Right renal pelvis (tissue), 4 donors: ENCODE results near the gene MRPS31. TPM values are rescaled to one million over a fixed set of nuclear protein-coding genes. Genes with fewer than 3 reads are reported as not detected.
"Not testable (repeated sequence)": the region's sequence is repeated elsewhere in the genome, so short reads cannot be mapped to it uniquely, and the experiment has no call there.

Experiments
- DNase-seq, 4 donors: peaks; one replicate each; pipeline ENCODE4 v3.0.0-alpha.2; 2013; ENCODE audit warnings: low read depth in 4 of 4, low spot score in 3 of 4, missing footprints in 1 of 4
- polyA plus RNA-seq, 4 donors: library from polyadenylated mRNA; unstranded; fragments of 120-200 nt; gene quantifications; one replicate each; pipeline ENCODE4 v1.2.1, GENCODE V29; 2013; ENCODE audit not compliant: insufficient read length in 4 of 4

Gene MRPS31
- polyA plus RNA-seq, 4 donors = 43.4 to 50.0 (median 47.8) TPM

DNA sequence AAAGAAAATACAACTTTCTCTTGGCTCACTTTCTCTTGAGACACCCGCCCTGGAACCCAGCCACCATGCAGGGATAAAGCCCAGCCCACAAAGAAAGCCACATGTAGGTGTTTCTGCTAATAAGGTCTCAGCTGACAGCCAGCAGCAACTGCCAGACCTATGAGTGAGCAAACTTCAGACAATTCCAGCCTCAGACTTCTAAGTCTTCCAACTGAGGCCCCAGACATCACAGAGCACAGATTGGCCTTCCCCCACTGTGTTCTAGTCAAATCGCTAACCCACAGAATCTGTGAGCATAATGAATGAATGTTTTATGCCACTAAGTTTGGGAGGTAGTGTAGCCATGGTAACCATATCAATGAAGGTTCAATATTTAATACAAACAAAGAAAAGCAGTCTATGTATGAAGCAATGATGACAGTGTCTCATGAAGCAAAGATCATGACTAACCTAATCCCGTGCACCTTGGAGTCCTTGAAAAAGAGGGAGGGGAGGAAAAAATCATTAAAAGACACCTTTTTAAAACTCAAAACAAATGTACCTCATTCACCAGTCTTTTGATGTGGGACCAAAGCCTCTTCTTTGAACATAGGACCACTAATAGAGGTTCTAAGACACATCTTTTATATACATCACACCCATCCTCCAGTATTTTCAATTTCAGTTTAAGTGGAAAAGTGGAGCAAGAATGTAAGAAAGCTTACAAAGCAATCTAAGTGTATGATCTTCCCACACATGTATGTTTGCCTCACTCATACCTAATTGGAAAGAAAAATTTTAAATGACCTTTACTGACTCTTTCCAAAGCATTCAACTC, 6.2 kb downstream of the MRPS31 start:
- no peak for DNase-seq

DNA sequence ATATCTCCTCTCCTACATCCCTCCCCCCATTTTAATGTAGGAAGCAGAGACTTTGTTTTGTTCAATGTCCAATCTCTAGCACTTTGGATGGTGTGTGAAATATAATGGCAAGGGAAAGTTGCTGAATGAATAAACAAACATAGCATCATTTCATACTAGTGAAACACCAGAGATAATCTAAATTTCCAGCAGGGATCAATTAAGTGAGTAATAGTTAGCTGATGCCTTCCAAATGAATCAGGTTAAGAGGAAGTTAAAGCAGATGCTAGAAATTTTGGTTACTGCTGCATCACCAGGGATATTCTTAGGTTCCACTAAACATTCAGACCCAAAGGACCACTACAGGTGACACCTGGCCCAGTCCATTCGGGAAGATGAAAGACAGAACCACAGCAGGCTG, 8.1 kb downstream of the MRPS31 start:
- no peak for DNase-seq

DNA sequence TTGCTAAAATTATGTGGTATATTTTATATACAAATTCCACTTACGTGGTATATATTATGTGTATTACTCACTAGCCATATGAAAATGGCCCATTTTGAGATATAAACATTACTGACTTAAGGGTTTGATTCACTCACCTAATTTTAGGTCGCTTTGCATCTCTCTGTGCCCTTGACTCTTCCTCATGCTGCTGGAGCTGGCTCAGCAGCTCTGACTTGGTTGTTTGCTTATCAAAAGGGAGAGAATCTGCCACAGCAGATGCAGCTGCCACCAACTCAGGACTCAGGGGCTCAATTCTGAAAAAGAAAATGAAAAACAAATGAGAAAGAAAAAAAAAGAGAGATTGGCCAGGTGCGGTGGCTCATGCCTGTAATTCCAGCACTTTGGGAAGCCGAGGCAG, 12.2 kb downstream of the MRPS31 start:
- DNase-seq = no peak

DNA sequence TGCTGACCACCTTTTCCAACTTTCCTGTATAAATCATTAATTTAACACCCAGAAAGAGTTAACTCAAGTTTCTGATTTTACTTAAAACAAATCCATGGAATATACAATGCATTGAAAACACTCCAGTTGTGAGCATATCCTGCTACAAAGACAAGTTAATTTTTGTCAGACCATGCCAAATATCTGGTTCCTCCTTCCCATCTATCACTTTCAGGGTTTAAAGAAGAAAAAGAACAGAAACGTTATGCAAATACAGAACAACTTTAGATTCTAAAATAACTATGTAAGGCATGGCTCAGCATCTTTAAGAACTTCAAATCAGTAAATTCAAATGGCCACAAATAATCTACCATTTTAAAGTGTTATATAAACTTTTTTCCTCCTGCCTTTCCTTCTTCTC, 14.9 kb downstream of the MRPS31 start:
- DNase-seq = no peak

DNA sequence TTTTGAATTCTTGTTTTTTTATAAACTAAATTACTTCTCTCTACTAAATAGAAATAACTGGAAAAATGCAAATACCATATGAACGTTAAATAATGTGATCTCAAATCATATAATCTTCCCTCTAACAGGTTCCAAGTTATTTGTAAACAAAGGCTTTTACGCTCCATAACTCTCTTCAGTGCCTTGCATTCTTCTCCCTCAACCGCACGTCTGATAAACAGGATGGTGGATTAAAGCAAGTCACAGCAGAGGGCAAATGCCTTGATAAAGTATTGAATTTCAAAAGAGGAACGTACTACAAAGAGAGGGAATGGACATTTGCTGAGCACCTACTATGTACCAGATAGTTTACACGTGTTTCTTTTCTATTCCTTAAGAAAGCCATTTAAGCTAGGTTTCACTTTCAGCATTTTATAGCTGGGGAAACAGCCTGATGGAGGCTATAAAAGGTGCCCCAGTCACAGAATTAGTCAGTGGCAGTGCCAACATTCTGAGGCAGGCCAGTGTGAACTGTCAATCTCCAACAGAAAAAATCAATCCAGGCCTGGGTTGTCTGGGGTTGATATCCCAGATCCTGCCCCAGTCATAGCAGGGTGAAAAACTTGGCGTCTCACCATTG, 15.8 kb downstream of the MRPS31 start:
- DNase-seq = no peak

DNA sequence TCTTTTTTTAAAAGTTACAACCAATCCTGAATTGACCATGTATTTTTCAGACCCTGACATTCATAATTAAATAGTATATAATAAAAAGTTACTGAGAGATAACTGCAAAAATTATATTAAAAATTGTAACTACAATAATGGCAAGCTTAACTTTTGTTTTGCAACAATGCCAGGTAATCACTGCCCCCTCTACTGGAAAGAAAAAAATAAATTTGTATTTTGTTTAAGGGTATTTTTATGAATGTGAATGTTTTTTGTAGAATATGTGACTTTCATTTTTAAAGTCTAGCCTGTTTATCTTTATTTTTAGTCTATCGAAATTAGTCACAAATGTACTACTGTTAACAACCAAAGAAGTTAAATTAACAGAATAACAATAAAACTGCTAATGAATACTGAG, 21.7 kb downstream of the MRPS31 start:
- DNase-seq = no peak

DNA sequence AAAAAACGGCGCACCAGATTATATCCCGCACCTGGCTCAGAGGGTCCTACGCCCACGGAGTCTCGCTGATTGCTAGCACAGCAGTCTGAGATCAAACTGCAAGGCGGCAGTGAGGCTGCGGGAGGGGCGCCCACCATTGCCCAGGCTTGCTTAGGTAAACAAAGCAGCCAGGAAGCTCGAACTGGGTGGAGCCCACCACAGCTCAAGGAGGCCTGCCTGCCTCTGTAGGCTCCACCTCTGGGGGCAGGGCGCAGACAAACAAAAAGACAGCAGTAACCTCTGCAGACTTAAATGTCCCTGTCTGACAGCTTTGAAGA, 35.8 kb downstream of the MRPS31 start:
- DNase-seq = not testable (repeated sequence)

DNA sequence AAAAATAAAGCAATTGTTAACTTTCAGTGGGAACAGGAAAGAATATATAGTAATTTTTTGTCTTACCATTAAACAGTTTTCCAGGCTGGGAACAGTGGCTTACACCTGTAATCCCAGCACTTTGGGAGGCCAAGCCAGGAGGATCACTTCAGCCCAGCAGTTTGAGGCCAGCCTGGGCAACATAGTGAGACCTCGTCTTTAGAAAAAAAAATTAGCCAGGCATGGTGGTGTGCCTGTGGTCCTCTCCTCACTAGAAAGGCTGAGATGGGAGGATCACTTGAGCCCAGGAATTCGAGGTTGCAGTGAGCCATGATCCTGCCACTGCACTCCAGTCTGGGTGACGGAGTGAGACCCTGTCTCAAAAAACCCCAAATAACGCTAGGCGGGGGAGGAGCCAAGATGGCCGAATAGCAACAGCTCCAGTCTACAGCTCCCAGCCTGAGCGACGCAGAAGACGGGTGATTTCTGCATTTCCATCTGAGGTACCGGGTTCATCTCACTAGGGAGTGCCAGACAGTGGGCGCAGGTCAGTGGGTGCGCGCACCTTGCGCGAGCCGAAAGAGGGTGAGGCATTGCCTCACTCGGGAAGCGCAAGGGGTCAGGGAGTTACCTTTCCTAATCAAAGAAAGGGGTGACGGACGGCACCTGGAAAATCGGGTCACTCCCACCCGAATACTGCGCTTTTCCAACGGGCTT, 36.3 kb downstream of the MRPS31 start:
- not testable (repeated sequence) for DNase-seq

DNA sequence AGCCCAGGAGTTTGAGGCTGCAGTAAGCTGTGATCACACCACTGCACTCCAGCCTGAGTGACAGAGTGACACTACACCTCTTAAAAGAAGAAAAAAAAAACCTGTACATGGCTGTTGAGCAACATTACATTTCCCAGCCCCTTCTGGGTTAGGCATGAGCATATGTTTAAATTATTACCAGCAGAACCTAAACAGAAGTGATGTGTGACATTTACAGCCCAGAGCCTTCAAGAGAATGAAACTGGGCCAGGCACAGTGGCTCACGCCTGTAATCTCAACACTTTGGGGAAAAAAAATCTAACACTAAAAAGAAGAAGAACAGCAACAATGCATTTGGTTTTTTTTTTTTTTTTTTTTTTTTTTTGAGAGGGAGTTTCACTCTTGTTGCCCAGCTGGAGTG, 38.3 kb downstream of the MRPS31 start:
- DNase-seq = no peak

DNA sequence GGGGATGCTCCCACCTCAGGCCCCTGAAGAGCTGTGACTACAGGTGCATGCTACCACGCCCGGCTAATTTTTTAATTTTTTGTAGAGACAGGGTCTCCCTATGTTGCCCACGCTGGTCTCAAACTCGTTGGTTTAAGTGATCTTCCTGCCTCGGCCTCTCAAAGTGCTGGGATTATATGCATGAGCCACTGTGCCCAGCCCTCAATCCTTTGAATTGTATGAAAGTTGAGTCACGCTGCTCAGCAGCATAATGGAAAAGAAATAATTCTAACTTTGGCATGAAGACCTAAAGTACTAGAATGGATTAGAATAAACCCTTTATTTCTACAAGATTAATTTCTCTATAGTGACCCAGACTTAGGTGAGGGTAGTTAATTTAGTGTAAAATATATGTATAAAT, 42.4 kb downstream of the MRPS31 start:
- DNase-seq = no peak

DNA sequence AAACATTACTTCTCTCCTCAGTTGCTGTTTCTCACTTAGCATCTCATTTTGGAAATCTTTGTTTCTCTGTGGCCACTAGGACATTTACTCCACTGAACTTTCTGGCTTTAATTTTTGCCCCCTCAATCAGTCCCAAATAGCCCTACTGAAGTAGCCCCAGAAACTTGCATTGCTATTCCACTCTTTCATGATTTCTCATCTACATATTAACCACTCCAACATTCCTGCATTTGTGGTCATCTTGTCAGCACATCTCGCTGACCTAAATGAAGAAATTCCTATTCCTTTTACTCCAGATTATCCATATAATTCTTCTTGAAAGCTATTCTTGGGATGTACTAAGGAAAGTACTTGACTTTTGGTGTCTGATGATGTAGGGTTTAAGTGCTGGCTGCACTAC, 56.6 kb downstream of the MRPS31 start:
- DNase-seq = not testable (repeated sequence)

DNA sequence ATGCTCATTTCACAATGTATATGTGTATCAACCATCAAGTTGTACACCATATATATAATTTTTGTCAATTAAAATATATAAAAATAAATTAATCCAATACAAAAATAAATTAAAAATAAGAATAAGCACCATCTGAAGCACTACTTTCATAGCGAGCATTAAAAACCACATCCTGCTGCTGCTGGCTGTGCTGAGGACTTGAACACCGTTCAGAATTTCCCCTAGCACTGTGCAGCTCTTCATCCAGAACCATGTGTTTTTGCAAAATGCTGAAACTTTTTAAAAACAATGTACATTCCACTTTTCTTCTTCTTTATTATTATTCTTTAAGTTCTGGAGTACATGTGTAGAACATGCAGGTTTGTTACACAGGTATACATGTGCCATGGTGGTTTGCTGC, 64.6 kb downstream of the MRPS31 start:
- DNase-seq = no peak

DNA sequence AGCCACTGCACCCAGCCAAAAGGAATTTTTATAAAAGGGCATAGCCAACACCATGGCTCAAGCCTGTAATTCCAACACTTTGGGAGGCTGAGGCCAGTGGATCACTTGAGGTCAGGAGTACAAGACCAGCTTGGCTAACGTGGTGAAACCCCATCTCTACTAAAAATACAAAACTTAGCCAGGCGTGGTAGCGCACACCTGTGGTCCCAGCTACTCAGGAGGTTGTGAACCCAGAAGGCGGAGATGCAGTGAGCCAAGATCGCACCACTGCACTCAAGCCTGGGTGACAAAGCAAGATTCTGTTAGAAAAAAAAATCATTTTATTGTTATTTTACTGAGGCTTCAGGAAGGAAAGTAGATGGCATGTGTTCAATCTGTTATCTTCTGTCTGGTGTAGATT, 73.3 kb downstream of the MRPS31 start:
- no peak for DNase-seq

DNA sequence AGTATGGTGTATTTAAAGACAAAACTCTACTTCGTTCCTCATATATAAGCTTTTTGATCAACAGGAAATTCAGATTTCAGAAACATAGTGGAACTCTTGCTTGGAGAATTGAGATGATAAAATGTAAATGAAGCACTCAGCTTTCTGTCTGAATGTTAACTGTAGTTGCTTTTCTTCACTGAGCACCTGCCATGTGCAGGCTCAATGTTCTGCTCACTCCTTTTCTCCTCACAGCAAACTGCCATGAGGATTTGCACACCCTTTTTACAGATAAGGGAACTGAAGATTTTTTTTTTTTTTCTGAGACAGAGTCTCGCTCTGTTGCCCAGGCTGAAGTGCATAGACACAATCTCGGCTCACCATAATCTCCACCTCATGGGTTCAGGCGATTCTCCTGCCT, 76.6 kb downstream of the MRPS31 start:
- DNase-seq = no peak

DNA sequence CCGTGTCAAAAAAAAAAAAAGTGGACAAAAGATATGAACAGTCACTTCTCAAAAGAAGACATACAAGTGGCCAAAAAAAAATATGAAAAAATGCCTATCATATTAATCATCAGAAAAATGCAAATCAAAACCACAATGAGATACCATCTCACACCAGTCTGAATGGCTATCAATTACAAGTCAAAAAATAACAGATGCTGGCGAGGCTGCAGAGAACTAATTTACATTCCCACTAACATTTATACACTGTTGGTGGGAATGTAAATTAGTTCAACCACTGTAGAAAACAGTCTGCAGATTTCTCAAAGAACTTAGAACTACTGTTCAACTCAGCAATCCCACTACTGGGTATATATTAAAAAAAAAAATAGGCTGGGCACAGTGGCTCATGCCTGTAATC, 78.0 kb downstream of the MRPS31 start:
- DNase-seq = no peak

DNA sequence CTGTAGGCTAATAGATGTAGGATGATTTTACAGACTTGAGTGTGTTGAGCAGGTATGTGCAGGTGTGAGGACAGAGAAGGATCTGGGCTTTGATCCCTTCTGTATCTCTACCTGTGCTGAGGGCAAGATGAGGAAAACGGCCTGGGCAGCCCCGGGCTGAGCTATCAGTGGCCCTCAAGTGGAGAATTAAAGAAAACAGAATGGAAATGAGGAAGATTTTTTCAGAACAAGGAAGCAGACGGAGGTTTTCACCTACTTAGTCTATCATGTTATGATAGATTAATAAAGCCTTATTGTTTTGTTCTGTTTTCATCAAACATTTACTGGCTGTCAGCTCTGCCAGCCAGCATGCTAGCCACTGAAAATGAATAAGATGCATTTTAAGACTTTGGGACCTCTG, 82.2 kb downstream of the MRPS31 start:
- no peak for DNase-seq

DNA sequence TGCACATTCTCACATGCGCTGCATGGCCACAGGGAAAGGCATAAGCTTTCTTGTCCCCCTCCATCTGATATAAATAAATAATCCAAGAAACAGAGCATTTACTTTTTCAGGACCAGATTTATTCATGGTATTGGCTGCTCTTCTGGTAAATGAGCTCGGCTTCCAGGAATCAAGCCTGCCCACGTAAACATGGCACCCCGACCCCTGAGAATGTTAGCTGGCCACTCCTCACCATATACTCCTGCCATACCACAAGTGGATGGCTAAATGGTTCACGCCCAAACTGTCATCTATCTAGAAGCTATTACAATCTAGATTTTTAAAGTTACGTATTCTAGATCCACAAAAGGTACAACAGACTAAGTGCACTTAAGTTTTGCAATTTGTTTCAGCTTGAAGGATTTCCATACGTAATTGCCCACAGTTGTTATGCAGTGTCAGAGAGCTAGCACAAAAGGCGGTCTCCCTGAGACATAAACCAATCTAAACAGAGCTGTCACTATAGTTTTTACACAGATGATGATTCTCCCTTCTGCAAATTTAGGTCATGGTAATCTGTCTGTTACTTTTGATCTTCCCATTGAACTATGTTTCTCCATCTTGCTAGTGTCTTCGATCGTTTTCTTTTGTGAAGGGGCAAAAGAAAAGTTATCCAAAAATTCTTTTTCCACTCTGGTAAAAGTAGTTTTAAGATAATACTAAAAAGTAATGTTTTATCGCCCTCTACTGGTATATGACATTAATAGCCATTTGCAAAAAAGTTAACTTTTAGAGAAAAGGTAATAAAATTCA, 88.3 kb downstream of the MRPS31 start:
- DNase-seq = no peak

DNA sequence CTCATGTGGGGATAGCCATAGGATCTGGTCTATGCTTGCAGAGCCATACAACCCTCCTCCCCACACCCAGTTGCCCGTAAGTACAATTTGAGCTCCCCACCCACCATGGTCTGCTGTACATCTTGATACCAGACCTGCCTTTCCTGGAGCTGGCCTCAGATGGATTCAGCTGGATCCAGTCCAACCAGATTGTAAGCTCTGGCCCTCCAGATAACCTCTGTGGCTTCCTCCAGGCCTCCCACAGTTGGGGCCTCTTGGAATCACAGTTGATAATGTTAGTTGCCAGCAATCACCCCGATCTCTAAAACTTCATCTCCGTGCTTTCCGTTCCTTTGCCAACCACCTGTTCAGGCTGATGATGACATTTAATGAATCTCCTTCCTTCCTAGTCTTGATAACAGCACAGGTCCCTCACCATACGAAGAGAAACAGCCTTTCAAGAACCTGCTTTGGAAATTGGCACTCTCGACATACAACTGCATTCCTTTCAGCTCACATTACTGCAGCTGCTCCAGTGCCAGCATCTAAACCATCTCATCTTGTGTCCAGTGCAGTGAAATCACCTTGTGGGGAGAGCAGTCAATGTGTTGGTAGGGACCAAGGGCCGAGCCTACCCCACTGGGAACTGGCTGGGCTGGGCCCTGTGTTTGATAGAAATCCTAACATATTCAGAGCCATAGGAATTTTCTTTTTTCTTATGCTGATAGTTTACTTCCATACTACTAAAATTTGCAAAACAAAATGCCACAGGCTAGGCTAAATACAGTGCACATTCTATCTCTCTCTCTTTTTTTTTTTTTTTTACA, 89.4 kb downstream of the MRPS31 start:
- no peak for DNase-seq

DNA sequence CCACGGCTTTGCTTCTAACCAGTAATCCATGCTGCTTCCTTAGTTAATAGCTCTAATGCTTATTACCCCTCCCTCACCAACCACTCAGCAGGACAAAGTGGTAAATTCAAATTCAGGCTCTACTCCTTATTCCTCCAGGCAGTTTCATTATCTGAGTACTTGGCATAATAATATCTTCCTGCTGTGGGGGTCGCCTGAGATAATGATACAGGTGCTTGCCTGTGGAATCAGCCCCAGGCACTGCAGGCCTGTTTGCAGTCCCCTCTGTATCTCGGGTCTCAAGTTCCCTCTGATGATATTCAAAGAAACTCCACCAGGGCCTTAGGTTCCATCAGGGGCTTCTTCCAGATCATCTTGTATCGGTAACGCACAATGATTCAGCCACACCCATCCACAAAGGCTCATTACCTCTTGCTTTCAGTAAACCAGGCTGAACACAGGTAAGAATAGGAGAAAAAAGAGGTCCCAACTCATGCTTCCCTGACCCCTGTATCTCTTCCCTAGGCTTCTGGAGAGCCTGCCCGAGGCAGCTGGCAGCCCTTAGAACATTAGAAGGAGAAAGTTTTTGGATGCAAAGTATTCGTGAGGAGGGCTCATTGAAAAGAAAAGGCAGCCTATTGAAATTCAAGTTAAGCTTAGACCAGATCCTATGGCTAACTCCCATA, 90.2 kb downstream of the MRPS31 start:
- no peak for DNase-seq

DNA sequence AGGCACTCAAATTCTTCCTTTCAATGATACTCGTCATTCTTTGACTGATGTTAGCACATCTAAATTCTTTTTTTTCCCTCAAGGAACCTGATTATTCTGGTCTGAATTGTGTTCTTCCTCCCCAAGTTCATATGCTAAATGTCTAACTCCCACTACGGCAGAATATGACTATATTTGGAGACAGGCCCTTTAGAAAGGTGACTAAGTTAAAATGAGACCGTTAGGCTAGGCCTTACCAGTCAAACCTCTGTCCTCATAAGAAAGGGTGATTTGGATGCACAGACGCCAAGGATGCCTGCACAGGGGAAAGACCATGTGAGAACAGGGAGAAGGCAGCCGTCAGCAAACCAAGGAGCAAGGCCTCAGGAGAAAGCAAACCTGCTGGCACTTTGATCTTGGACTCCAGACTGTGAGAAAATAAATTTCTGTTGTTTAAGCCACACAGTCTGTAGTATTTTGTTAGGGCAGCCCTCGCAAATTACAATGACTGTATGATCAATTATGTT, 91.5 kb downstream of the MRPS31 start:
- DNase-seq = no peak
